Measurements from ENCODE around the gene MAG.

The MAG gene

DNA sequence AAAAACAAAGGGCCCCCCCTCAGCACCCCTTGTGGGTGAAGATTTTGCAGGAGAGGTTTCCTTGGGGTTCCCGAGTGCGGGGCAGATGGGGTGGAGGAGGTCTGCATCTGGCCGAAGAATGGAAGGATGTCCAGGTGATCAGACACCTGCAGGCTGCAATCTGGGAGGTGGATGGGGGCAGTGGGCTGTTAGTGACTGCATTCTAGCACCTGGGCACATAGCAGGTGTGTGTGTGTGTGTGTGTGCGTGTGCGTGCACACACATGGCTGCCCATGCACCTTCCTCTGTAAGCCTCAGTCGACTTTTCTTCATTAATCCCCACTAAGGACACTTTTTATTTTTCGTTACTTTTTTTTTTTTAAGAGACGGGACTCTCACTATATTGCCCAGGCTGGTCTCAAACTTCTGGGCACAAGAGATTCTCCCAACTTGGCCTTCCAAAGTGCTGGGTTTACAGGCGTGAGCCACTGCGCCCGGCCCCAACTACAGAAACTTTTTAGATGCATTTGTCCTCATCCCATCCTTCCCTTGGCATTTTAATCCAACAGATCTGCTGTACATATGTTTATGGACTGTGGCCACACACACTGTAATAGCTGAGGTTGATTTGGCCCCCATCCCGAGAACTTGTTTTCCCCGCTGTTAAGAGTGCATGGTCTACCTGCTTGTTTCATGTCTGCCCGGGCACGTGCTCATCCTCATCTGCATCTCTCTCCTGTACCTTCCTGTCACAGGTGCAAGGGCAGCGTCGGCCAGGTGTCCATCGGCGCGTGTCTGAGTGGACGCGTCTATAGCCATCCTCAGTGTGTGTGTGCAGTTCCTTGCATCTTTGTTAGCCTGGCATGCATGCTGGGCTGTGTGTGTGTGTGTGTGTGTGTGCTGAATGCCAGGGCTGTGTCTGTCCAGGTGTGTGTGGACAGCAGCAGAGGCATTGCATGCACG, 731 bp downstream of the MAG start:
- Histone ChIP-seq H3K27ac (ENCODE audit: low read depth in 2 of 2, low read length in 2 of 2) (no peak overlapping the region), H3K36me3 (ENCODE audit: control insufficient read depth in 2 of 2, insufficient read depth in 2 of 2, low read length in 2 of 2) (no peaks in the 10 kb centered on the region), H3K9me3 (ENCODE audit: control insufficient read depth in 2 of 2, low read length in 2 of 2) (no peaks in the 10 kb centered on the region), H3K4me3 (ENCODE audit: low read length in 2 of 2) (no peak overlapping the region), H3K4me1 (ENCODE audit: control insufficient read depth in 2 of 2, insufficient read depth in 2 of 2, low read length in 2 of 2) (no peaks in the 10 kb centered on the region), H3K9ac (ENCODE audit: low read depth in 1 of 2, low read length in 2 of 2) (no peak overlapping the region), H3K27me3 (ENCODE audit: control insufficient read depth in 2 of 2, insufficient read depth in 2 of 2, low read length in 2 of 2) (peaks cover 4% of the 10 kb centered on the region in 2 donors)

DNA sequence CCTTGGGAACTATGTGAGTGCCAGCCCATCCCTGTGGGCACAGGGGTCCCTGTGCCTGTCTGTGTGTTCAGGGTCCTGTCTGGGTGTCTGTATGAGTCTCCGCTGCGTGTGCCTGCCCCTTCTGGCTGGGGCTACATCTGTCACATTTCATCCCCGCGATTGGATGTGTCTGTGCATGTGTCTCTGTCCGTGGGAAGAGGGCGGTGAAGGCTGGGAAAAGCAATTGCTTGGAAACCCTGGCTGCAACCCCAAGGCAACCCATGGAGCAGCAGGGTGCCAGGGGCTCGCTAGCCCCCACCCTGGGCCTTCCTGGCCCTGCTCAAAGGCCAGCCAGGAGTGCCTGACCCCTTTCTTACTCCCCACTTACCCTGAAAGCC, 1.4 kb downstream of the MAG start:
- Histone ChIP-seq H3K9ac (ENCODE audit: low read depth in 1 of 2, low read length in 2 of 2) (no peak overlapping the region), H3K36me3 (ENCODE audit: control insufficient read depth in 2 of 2, insufficient read depth in 2 of 2, low read length in 2 of 2) (no peaks in the 10 kb centered on the region), H3K27ac (ENCODE audit: low read depth in 2 of 2, low read length in 2 of 2) (no peak overlapping the region), H3K9me3 (ENCODE audit: control insufficient read depth in 2 of 2, low read length in 2 of 2) (no peaks in the 10 kb centered on the region), H3K4me1 (ENCODE audit: control insufficient read depth in 2 of 2, insufficient read depth in 2 of 2, low read length in 2 of 2) (no peaks in the 10 kb centered on the region), H3K4me3 (ENCODE audit: low read length in 2 of 2) (no peak overlapping the region), H3K27me3 (ENCODE audit: control insufficient read depth in 2 of 2, insufficient read depth in 2 of 2, low read length in 2 of 2) (peaks cover 4% of the 10 kb centered on the region in 2 donors)

DNA sequence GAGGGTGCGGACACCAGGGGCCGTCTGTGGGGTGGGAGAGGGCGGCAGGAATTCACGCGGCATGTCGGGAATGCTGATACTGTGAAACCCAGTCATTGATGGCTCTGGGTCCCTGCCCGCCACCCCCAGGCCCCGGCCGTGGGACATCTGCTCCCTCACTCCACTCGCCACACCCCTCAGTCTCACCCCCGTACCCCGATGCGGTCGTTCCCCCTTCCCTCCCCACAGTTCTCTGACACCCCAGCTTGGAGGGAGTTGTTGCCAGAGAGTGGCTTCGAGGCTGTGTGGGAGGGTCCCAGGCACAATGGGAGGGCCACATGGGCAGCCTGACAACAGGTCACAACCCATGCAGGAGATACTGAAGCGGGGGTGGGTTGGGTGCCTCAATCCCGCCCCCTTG, 1.8 kb downstream of the MAG start:
- Histone ChIP-seq H3K9me3 (ENCODE audit: control insufficient read depth in 2 of 2, low read length in 2 of 2) (no peaks in the 10 kb centered on the region), H3K27ac (ENCODE audit: low read depth in 2 of 2, low read length in 2 of 2) (no peak overlapping the region), H3K27me3 (ENCODE audit: control insufficient read depth in 2 of 2, insufficient read depth in 2 of 2, low read length in 2 of 2) (peaks cover 4% of the 10 kb centered on the region in 2 donors), H3K4me1 (ENCODE audit: control insufficient read depth in 2 of 2, insufficient read depth in 2 of 2, low read length in 2 of 2) (no peaks in the 10 kb centered on the region), H3K36me3 (ENCODE audit: control insufficient read depth in 2 of 2, insufficient read depth in 2 of 2, low read length in 2 of 2) (no peaks in the 10 kb centered on the region), H3K4me3 (ENCODE audit: low read length in 2 of 2) (no peak overlapping the region), H3K9ac (ENCODE audit: low read depth in 1 of 2, low read length in 2 of 2) (no peak overlapping the region)

DNA sequence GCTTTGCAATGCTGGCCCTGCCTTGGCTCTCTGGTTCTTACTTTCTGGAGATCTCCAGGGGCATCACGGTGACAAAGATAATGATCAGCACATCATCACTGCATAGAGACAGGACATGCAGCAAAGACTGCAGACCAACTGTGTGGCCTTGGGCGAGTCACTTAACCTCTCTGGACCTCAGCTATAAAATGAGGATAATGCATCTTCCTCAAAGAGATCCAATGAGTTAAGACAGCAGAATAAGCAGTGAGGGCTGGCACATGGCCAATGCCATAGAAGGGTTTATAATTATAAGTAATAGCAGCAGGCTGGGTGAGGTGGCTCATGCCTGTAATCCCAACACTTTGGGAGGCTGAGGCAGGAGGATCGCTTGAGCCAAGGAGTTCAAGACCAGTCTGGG, 2.4 kb downstream of the MAG start:
- H3K27ac ChIP-seq (ENCODE audit: low read depth in 2 of 2, low read length in 2 of 2): no peak overlapping the region
- no peak overlapping the region for H3K4me3 ChIP-seq (ENCODE audit: low read length in 2 of 2)
- H3K27me3 ChIP-seq (ENCODE audit: control insufficient read depth in 2 of 2, insufficient read depth in 2 of 2, low read length in 2 of 2): peaks cover 4% of the 10 kb centered on the region in 2 donors
- no peak overlapping the region for H3K9ac ChIP-seq (ENCODE audit: low read depth in 1 of 2, low read length in 2 of 2)
- no peaks in the 10 kb centered on the region for H3K9me3 ChIP-seq (ENCODE audit: control insufficient read depth in 2 of 2, low read length in 2 of 2)
- H3K36me3 ChIP-seq (ENCODE audit: control insufficient read depth in 2 of 2, insufficient read depth in 2 of 2, low read length in 2 of 2): no peaks in the 10 kb centered on the region
- H3K4me1 ChIP-seq (ENCODE audit: control insufficient read depth in 2 of 2, insufficient read depth in 2 of 2, low read length in 2 of 2): no peaks in the 10 kb centered on the region

DNA sequence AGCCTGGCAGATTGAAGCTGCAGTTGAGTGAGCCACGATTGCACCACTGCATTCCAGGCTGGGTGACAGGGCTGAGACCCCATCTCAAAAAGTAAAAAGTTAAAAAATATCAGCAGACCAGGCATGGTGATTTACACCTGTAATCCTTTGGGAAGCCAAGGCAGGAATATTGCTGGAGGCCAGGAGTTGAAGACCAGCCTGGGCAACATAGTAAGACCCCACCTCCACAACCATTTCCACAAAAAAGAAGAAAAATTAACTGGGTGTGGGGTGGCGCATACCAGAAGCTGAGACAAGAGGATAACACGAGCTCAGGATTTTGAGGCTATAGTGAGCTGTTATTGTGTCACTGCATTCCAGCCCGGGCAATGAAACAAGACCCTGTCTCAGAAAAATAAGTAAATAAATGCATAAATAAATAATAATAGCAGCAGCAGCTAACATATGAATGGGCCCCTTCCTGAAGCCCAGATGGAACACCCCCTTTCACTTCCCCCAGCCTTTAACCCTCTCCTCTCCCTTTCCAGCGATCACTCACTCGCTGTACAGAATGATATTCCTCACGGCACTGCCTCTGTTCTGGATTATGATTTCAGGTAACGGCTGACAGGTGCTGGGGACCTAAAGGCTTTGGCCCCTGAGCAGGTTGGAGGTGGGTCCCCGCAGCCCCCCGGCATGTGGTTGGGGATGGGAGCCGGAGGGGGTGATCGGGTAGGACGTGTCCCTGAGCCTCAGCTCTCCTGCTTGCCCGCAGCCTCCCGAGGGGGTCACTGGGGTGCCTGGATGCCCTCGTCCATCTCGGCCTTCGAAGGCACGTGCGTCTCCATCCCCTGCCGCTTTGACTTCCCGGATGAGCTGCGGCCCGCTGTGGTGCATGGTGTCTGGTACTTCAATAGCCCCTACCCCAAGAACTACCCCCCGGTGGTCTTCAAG, 3.2 kb downstream of the MAG start:
- peaks cover 4% of the 10 kb centered on the region in 2 donors for H3K27me3 ChIP-seq (ENCODE audit: control insufficient read depth in 2 of 2, insufficient read depth in 2 of 2, low read length in 2 of 2)
- no peak overlapping the region for H3K4me3 ChIP-seq (ENCODE audit: low read length in 2 of 2)
- H3K4me1 ChIP-seq (ENCODE audit: control insufficient read depth in 2 of 2, insufficient read depth in 2 of 2, low read length in 2 of 2): no peaks in the 10 kb centered on the region
- H3K9ac ChIP-seq (ENCODE audit: low read depth in 1 of 2, low read length in 2 of 2): no peak overlapping the region
- no peaks in the 10 kb centered on the region for H3K9me3 ChIP-seq (ENCODE audit: control insufficient read depth in 2 of 2, low read length in 2 of 2)
- no peaks in the 10 kb centered on the region for H3K36me3 ChIP-seq (ENCODE audit: control insufficient read depth in 2 of 2, insufficient read depth in 2 of 2, low read length in 2 of 2)
- no peak overlapping the region for H3K27ac ChIP-seq (ENCODE audit: low read depth in 2 of 2, low read length in 2 of 2)

DNA sequence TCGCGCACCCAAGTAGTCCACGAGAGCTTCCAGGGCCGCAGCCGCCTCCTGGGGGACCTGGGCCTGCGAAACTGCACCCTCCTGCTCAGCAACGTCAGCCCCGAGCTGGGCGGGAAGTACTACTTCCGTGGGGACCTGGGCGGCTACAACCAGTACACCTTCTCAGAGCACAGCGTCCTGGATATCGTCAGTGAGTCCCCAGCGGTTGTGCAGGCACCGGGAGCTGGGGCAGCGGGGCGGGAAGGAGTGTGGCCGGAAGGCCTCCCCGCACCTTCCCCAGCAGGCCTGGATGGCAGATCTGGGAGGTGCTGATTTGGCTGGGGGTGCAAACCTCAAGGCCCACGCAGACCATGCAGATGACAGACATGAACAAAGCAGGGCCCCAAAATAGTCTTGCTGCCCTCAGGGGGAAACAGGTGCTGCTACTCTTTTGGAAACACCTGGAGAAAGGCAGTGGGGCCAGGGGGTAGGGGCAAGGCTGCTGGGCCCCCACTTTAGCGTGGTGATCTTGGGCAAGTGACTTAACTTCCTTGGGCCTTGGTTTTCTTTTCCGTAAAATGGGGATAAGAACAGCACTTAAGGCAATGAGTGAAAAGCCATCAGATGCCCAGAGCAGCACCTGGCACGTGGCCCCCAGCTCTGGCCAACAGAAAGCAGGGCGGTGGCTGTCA, 4.0 kb downstream of the MAG start:
- H3K4me1 ChIP-seq (ENCODE audit: control insufficient read depth in 2 of 2, insufficient read depth in 2 of 2, low read length in 2 of 2): no peaks in the 10 kb centered on the region
- H3K27ac ChIP-seq (ENCODE audit: low read depth in 2 of 2, low read length in 2 of 2): no peak overlapping the region
- H3K4me3 ChIP-seq (ENCODE audit: low read length in 2 of 2): no peak overlapping the region
- no peak overlapping the region for H3K9ac ChIP-seq (ENCODE audit: low read depth in 1 of 2, low read length in 2 of 2)
- peaks cover 4% of the 10 kb centered on the region in 2 donors for H3K27me3 ChIP-seq (ENCODE audit: control insufficient read depth in 2 of 2, insufficient read depth in 2 of 2, low read length in 2 of 2)
- no peaks in the 10 kb centered on the region for H3K36me3 ChIP-seq (ENCODE audit: control insufficient read depth in 2 of 2, insufficient read depth in 2 of 2, low read length in 2 of 2)
- H3K9me3 ChIP-seq (ENCODE audit: control insufficient read depth in 2 of 2, low read length in 2 of 2): no peaks in the 10 kb centered on the region

DNA sequence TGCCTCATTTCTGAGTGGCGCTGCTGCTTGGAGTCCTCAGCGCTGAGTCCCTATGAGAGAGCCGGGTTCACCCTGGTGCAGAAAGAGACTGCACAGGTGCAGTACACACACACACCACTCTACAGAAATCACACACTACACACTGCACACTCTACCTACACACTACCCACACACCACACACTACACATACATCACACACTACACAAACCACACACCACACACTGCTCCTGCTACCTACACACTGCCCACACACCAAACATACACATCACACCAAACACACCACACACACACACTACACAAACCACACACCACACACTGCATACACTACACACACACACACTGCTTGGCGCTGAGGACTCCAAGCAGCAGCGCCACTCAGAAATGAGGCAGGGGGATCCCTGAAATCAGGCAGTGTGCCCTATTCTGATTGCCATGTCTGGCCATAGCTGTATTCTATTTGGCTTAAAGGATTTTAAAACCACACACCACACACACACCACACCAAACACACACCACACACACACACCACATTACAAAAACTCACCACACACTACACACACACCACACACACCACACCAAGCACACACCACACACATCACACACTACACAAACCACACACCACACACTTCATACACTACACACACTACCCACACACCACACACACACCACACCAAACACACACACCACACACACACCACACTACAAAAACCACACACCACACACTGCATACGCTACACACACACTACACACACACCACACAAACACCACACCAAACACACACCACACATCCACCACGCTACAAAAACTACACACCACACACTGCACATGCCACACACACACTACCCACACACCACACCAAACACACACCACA, 4.9 kb downstream of the MAG start:
- Histone ChIP-seq H3K27ac (ENCODE audit: low read depth in 2 of 2, low read length in 2 of 2) (no peak overlapping the region), H3K27me3 (ENCODE audit: control insufficient read depth in 2 of 2, insufficient read depth in 2 of 2, low read length in 2 of 2) (peaks cover 4% of the 10 kb centered on the region in 2 donors), H3K9ac (ENCODE audit: low read depth in 1 of 2, low read length in 2 of 2) (no peak overlapping the region), H3K4me1 (ENCODE audit: control insufficient read depth in 2 of 2, insufficient read depth in 2 of 2, low read length in 2 of 2) (no peaks in the 10 kb centered on the region), H3K9me3 (ENCODE audit: control insufficient read depth in 2 of 2, low read length in 2 of 2) (no peaks in the 10 kb centered on the region), H3K4me3 (ENCODE audit: low read length in 2 of 2) (no peak overlapping the region), H3K36me3 (ENCODE audit: control insufficient read depth in 2 of 2, insufficient read depth in 2 of 2, low read length in 2 of 2) (no peaks in the 10 kb centered on the region)

DNA sequence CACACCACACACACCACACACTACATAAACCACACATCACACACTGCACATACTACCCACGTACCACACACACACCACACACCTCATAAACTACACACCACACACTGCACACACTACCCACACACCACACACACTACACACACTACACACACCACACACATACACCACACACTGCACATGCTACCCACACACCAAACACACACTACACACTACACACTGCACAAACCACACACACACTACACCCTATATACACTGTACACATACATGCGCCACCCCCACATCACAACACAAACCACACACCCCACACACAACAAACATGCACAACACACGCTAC, 5.5 kb downstream of the MAG start:
- H3K36me3 ChIP-seq (ENCODE audit: control insufficient read depth in 2 of 2, insufficient read depth in 2 of 2, low read length in 2 of 2): no peaks in the 10 kb centered on the region
- H3K9me3 ChIP-seq (ENCODE audit: control insufficient read depth in 2 of 2, low read length in 2 of 2): no peaks in the 10 kb centered on the region
- H3K27ac ChIP-seq (ENCODE audit: low read depth in 2 of 2, low read length in 2 of 2): no peak overlapping the region
- peaks cover 4% of the 10 kb centered on the region in 2 donors for H3K27me3 ChIP-seq (ENCODE audit: control insufficient read depth in 2 of 2, insufficient read depth in 2 of 2, low read length in 2 of 2)
- no peak overlapping the region for H3K4me3 ChIP-seq (ENCODE audit: low read length in 2 of 2)
- no peaks in the 10 kb centered on the region for H3K4me1 ChIP-seq (ENCODE audit: control insufficient read depth in 2 of 2, insufficient read depth in 2 of 2, low read length in 2 of 2)
- no peak overlapping the region for H3K9ac ChIP-seq (ENCODE audit: low read depth in 1 of 2, low read length in 2 of 2)

DNA sequence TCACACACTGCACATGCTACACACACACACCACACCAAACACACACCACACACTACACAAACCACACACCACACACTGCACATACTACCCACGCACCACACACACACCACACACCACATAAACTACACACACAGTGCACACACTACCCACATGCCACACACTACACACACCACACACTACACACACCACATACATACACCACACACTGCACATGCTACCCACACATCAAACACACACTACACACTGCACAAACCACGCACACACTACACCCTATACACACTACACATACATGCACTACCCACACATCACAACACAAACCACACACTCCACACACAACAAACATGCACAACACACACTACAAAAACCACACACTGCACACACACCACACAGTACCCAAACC, 6.0 kb downstream of the MAG start:
- Histone ChIP-seq H3K4me3 (ENCODE audit: low read length in 2 of 2) (no peak overlapping the region), H3K27me3 (ENCODE audit: control insufficient read depth in 2 of 2, insufficient read depth in 2 of 2, low read length in 2 of 2) (peaks cover 4% of the 10 kb centered on the region in 2 donors), H3K36me3 (ENCODE audit: control insufficient read depth in 2 of 2, insufficient read depth in 2 of 2, low read length in 2 of 2) (no peaks in the 10 kb centered on the region), H3K4me1 (ENCODE audit: control insufficient read depth in 2 of 2, insufficient read depth in 2 of 2, low read length in 2 of 2) (no peaks in the 10 kb centered on the region), H3K27ac (ENCODE audit: low read depth in 2 of 2, low read length in 2 of 2) (no peak overlapping the region), H3K9ac (ENCODE audit: low read depth in 1 of 2, low read length in 2 of 2) (no peak overlapping the region), H3K9me3 (ENCODE audit: control insufficient read depth in 2 of 2, low read length in 2 of 2) (no peaks in the 10 kb centered on the region)
